HG03103 (cell line): Measurements from ENCODE around the gene RBM23.
A peak's percentile ranks its signal among the peaks of the same experiment; 100 is the strongest.
"Not testable (repeated sequence)": the region's sequence is repeated elsewhere in the genome, so short reads cannot be mapped to it uniquely, and the experiment has no call there.

Experiments
- ATAC-seq: cut with Tn5 transposase; IDR thresholded peaks from one replicate; pipeline ENCODE4 v1.9.1; 2021; ENCODE audit warnings: low read depth; ENCODE audit not compliant: unreplicated experiment

RBM23 gene

GRCh38 chr14:22870811-22871223, 48.1 kb downstream of the RBM23 start:
- ATAC-seq = peak; percentile 45

- ATAC-seq = no peak
Measured at GRCh38 chr14:22866874-22867273, 52.1 kb downstream of the RBM23 start.

- no peak for ATAC-seq
Measured at GRCh38 chr14:22865424-22866405, 53.2 kb downstream of the RBM23 start.

GRCh38 chr14:22864979-22865378, 54.0 kb downstream of the RBM23 start:
- no peak for ATAC-seq

GRCh38 chr14:22861651-22862050, 57.3 kb downstream of the RBM23 start:
- ATAC-seq = no peak

- not testable (repeated sequence) for ATAC-seq
Measured at GRCh38 chr14:22860377-22860776, 58.6 kb downstream of the RBM23 start.

- ATAC-seq = no peak
Measured at GRCh38 chr14:22856428-22856827, 62.5 kb downstream of the RBM23 start.

- no peak for ATAC-seq
Measured at GRCh38 chr14:22854963-22855724, 63.8 kb downstream of the RBM23 start.

- not testable (repeated sequence) for ATAC-seq
Measured at GRCh38 chr14:22854296-22854695, 64.7 kb downstream of the RBM23 start.

- ATAC-seq = no peak
Measured at GRCh38 chr14:22852940-22853767, 65.8 kb downstream of the RBM23 start.

- no peak for ATAC-seq
Measured at GRCh38 chr14:22852599-22852939, 66.4 kb downstream of the RBM23 start.

GRCh38 chr14:22852178-22852577, 66.8 kb downstream of the RBM23 start:
- not testable (repeated sequence) for ATAC-seq

- ATAC-seq = no peak
Measured at GRCh38 chr14:22850944-22851764, 67.8 kb downstream of the RBM23 start.

GRCh38 chr14:22849212-22849819, 69.6 kb downstream of the RBM23 start:
- ATAC-seq = no peak

- no peak for ATAC-seq
Measured at GRCh38 chr14:22848351-22849164, 70.4 kb downstream of the RBM23 start.

GRCh38 chr14:22847661-22848341, 71.1 kb downstream of the RBM23 start:
- no peak for ATAC-seq

GRCh38 chr14:22846811-22847307, 72.1 kb downstream of the RBM23 start:
- no peak for ATAC-seq
